Esophagus squamous epithelium (tissue), 5 donors: ENCODE results near the gene CCR1. TPM values are rescaled to one million over a fixed set of nuclear protein-coding genes. Genes with fewer than 3 reads are reported as not detected.

ENCODE experiments used
- DNase-seq: peaks from one replicate; lab custom pipeline; 2025; lab: John Stamatoyannopoulos, UW
- H3K27ac ChIP-seq, 4 donors: fragments of 200-600 bp; sonication (generic); one replicate each; pipeline ENCODE4 v1.5.1; 2016 to 2019; ENCODE audit warnings: mild to moderate bottlenecking in 1 of 4
- H3K27me3 ChIP-seq, 4 donors: fragments of 200-600 bp; sonication (generic); 1 replicate in 3 of 4; 2 replicates in 1 of 4; pipeline versions ENCODE4 v1.5.1 to v1.6.0; 2017 to 2021; ENCODE audit warnings: antibody characterized with exemption in 1 of 4
- H3K36me3 ChIP-seq, 3 donors: fragments of 200-600 bp; sonication (generic); one replicate each; pipeline ENCODE4 v1.5.1; 2016 to 2019
- H3K4me1 ChIP-seq, 3 donors: fragments of 200-600 bp; sonication (generic); one replicate each; pipeline ENCODE4 v1.5.1; 2017 to 2019
- H3K4me3 ChIP-seq, 4 donors: fragments of 200-600 bp; sonication (generic); 1 replicate in 3 of 4; 2 replicates in 1 of 4; pipeline ENCODE4 v1.5.1; 2016 to 2019; ENCODE audit warnings: mild to moderate bottlenecking in 2 of 4, moderate library complexity in 1 of 4
- H3K9me3 ChIP-seq, 3 donors: fragments of 200-600 bp; sonication (generic); one replicate each; pipeline ENCODE4 v1.5.1; 2016 to 2019
- POLR2A ChIP-seq, 4 donors: fragments of 450-650 bp; IDR thresholded peaks; one replicate each; pipeline ENCODE4 v1.6.1; 2017; ENCODE audit warnings: antibody characterized with exemption in 4 of 4, mild to moderate bottlenecking in 4 of 4, moderate library complexity in 3 of 4
- WGBS, 2 donors: methylation state at CpG; one replicate each; pipeline ENCODE4 v1.1.5; 2018; 5-methylcytosine and 5-hydroxymethylcytosine counted together
- intact Hi-C: fragments of 100-400 bp; cut with DNase I; formaldehyde crosslinking; loops from one replicate; pipeline ENCODE4 v1.15.0; 2022
- total RNA-seq, 4 donors: library from RNA; depleted of rRNA; stranded (reverse); fragments of >200 nt; gene quantifications; one replicate each; pipeline ENCODE4 v1.1.0, GENCODE V29; 2016
- TF ChIP-seq, protein P1 (sequence below), 6 experiments: fragments of 450-650 bp in 4 of 6; fragments of 200-600 bp in 2 of 6; sonication (generic) in 2 of 6; IDR thresholded peaks; one replicate each; pipeline ENCODE4 v1.5.1; 2016 to 2019; ENCODE audit warnings: antibody characterized with exemption in 6 of 6, mild to moderate bottlenecking in 4 of 6, moderate library complexity in 4 of 6
- donor health status: DM: yes; HTN: yes; CAD: no.

The CCR1 gene
- total RNA-seq, 4 donors from 2014 or later: 0.45 to 8.6 (median 2.8) TPM

DNA sequence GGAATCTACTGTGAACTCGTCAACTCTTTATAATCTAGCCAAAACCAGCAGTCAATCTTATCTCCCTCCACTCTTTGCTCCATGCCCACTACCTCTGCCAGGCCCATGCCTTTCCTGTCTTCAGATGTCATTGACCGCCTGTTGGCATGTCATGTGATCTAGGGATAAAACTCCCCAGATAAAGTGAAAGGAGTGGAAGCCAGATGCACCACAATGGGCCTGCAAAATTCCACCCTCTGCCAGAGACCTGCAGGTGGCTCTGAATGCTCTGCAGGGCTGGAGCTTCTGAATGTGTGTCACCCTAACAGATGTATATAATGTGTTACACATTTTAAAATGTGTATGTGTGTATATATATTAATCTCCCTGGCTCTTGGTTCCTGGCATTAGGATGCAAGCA lies 31.8 kb upstream of the CCR1 start:
- peaks cover 0 to 18% (median 0%) of the 10 kb centered on the region in 4 donors for H3K27me3 ChIP-seq
- H3K4me1 ChIP-seq: peaks cover 0 to 7% (median 0%) of the 10 kb centered on the region in 3 donors
- WGBS, 2 donors: 94 to 98% methylated on average over 2 of the region's 2 CpGs
- no peaks in the 10 kb centered on the region for H3K36me3 ChIP-seq
- intact Hi-C loops: no loop called here
- H3K27ac ChIP-seq: no peak overlapping the region
- DNase-seq: no peak
- H3K9me3 ChIP-seq: no peaks in the 10 kb centered on the region
- H3K4me3 ChIP-seq: no peak overlapping the region
- TF ChIP-seq POLR2A (IDR thresholded peaks at IDR 0.05): no peak
- TF ChIP-seq, protein P1, sequence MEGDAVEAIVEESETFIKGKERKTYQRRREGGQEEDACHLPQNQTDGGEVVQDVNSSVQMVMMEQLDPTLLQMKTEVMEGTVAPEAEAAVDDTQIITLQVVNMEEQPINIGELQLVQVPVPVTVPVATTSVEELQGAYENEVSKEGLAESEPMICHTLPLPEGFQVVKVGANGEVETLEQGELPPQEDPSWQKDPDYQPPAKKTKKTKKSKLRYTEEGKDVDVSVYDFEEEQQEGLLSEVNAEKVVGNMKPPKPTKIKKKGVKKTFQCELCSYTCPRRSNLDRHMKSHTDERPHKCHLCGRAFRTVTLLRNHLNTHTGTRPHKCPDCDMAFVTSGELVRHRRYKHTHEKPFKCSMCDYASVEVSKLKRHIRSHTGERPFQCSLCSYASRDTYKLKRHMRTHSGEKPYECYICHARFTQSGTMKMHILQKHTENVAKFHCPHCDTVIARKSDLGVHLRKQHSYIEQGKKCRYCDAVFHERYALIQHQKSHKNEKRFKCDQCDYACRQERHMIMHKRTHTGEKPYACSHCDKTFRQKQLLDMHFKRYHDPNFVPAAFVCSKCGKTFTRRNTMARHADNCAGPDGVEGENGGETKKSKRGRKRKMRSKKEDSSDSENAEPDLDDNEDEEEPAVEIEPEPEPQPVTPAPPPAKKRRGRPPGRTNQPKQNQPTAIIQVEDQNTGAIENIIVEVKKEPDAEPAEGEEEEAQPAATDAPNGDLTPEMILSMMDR (IDR thresholded peaks at IDR 0.05): no peak

DNA sequence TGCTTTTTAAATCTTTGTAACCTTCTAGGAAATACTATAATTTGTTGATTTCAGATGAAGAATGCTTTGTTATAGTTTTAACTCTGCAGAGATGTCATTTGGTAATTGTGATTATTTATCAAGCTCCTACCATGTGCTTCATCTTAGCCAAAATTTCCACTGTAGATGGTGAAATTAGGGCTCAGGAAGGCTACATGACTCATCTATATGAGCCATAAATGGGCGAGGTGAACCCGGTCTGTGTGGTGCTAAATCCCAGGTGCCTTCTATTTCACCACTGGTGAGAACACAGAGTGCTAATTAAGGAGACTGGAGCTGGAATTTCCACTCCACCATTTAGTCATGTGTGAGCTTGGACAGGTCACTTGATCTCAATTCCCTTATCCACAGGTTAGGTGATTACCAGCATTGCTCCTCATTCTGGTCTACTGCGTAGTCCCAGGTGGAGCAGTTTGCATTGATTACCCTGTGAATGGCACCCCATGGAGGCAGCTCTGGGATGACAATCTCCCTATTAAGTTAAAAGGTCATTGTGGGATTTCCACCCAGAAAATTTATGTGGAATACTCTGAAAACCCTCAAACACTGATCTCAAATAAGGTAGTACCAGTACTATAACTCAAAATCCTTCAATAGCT lies 31.3 kb upstream of the CCR1 start:
- no peak overlapping the region for H3K27ac ChIP-seq
- TF ChIP-seq POLR2A (IDR thresholded peaks at IDR 0.05): no peak
- TF ChIP-seq, protein P1 (IDR thresholded peaks at IDR 0.05): no peak
- no peaks in the 10 kb centered on the region for H3K36me3 ChIP-seq
- no peak overlapping the region for H3K4me3 ChIP-seq
- intact Hi-C loops: no loop called here
- H3K4me1 ChIP-seq: peaks cover 0 to 7% (median 0%) of the 10 kb centered on the region in 3 donors
- WGBS, 2 donors: 36 to 55% methylated on average over 3 of the region's 3 CpGs
- no peak for DNase-seq
- no peaks in the 10 kb centered on the region for H3K9me3 ChIP-seq
- H3K27me3 ChIP-seq: peaks cover 0 to 23% (median 0%) of the 10 kb centered on the region in 4 donors

DNA sequence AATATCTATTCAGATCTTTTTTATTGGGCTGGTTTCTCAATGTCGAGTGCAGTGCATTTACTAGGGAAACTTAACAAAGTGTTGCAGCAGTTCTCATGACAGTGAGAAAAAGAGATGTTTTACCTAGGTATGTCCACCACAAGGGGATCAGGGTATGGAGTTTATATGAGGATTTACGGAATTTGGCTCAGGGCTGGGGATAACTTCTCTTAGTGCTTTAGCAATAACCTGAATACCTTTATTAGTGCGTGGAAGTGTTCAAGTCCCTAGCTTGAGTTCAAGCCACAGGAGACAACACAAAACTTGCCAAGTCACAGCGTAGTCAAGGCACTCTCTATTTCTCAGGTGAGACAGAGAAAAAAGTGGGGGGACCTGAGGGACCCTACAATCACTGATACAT lies 30.3 kb upstream of the CCR1 start:
- 81 to 91% methylated on average over 4 of the region's 4 CpGs for WGBS, 2 donors

DNA sequence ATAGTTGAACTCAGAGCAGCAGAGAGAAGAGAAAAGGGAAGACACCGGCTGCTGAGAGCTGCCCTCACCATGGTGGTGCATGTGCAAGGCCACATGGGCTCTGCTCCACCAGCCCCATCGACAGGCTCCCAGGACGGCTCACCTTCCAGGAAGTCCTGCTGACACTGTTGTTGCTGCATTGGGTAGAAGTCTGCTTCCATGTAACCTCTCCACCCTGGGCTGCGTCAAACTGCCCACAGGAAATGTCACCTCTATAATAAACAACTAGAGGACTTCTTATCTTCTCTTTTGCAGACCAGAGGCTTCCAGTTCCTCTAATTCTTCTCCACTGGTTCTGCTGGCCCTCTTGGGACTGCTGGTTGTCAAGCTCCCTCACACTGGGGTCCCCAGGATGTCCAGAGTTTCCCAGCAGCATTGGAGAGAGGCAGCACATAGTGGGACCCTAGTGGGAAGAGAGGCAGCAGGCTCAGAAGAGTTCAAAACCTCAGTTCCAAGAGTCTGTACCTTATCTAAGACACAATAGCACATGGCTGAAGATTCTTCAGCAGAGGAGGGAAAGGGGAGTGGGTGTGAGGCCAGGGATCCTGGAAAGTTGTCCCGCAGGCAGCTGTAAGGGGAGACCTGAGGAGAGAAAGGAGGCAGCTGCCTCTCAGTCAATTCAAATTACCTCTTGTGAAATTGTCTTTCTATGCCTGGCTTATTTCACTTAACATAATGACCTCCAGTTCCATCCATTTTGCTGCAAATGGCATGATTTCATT lies 28.4 kb upstream of the CCR1 start:
- H3K27me3 ChIP-seq: peaks cover 0 to 37% (median 0%) of the 10 kb centered on the region in 4 donors
- 71 to 78% methylated on average over 3 to 5 of the region's 5 CpGs for WGBS, 2 donors
- no peak overlapping the region for H3K4me3 ChIP-seq
- no peak for DNase-seq
- intact Hi-C loops: no loop called here
- H3K27ac ChIP-seq: no peak overlapping the region
- H3K36me3 ChIP-seq: no peaks in the 10 kb centered on the region
- no peaks in the 10 kb centered on the region for H3K9me3 ChIP-seq
- TF ChIP-seq, protein P1 (IDR thresholded peaks at IDR 0.05): no peak
- TF ChIP-seq POLR2A (IDR thresholded peaks at IDR 0.05): no peak
- peaks cover 0 to 7% (median 0%) of the 10 kb centered on the region in 3 donors for H3K4me1 ChIP-seq

More for the DNA sequence above, 30.3 kb upstream of the CCR1 start:
- no peaks in the 10 kb centered on the region for H3K36me3 ChIP-seq
- H3K4me1 ChIP-seq: peaks cover 0 to 7% (median 0%) of the 10 kb centered on the region in 3 donors
- intact Hi-C loops: no loop called here
- H3K4me3 ChIP-seq: no peak overlapping the region
- DNase-seq: no peak
- H3K27ac ChIP-seq: no peak overlapping the region
- peaks cover 0 to 32% (median 0%) of the 10 kb centered on the region in 4 donors for H3K27me3 ChIP-seq
- no peaks in the 10 kb centered on the region for H3K9me3 ChIP-seq
- TF ChIP-seq, protein P1 (IDR thresholded peaks at IDR 0.05): no peak
- no peak for TF ChIP-seq POLR2A (IDR thresholded peaks at IDR 0.05)

DNA sequence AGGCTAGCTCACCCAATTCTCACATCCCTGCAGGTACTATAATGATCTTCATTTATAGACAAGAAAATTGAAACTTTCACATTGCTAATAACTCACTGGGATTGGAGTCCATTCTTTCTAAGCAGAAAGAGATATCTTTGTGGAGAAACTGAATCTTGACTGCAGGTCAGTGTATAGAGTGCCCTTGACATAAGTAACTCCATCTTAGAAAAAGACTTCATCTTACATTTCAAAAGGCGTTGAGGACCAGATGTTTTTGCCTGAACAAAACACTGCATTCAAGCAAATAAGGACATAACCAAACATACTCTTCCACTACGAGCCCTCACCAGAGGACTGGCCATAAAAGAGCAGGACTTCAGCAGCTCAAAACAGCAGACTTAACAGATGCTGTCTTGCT lies 27.3 kb upstream of the CCR1 start:
- intact Hi-C loops: no loop called here
- Histone ChIP-seq H3K9me3 (no peaks in the 10 kb centered on the region), H3K4me1 (peaks cover 0 to 7% (median 0%) of the 10 kb centered on the region in 3 donors), H3K27me3 (peaks cover 0 to 40% (median 0%) of the 10 kb centered on the region in 4 donors), H3K36me3 (no peaks in the 10 kb centered on the region), H3K27ac (no peak overlapping the region), H3K4me3 (no peak overlapping the region)
- TF ChIP-seq, protein P1 (IDR thresholded peaks at IDR 0.05): no peak
- TF ChIP-seq POLR2A (IDR thresholded peaks at IDR 0.05): no peak
- WGBS, 2 donors: 77 to 90% methylated on average over 2 of the region's 2 CpGs
- DNase-seq: no peak
